ENCODE measurements around the gene SERPINA3. TPM values are rescaled to one million over a fixed set of nuclear protein-coding genes. Genes with fewer than 3 reads are reported as not detected.

Gene SERPINA3
- total and polyA plus RNA-seq, 2 donors, result 1.3 to 120 TPM

DNA sequence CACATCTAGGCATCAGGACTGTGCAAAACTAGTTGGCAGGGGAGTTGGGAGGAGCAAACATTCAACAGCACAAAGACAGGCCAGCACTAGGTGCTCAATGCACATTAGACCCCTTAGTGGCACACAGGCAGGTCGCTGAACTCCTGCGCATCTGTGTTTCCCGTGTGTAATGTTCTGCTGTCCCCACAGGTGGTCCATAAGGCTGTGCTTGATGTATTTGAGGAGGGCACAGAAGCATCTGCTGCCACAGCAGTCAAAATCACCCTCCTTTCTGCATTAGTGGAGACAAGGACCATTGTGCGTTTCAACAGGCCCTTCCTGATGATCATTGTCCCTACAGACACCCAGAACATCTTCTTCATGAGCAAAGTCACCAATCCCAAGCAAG lies 11.2 kb downstream of the SERPINA3 start:
- H3K27me3 ChIP-seq (ENCODE audit: control insufficient read depth in 2 of 2, insufficient read depth in 1 of 2, low read length in 1 of 2), result no peaks in the 10 kb centered on the region
- no peak for DNase-seq (ENCODE audit: low read depth in 6 of 9, low spot score in 9 of 9)
- no peak overlapping the region for H3K27ac ChIP-seq (ENCODE audit: low read depth in 1 of 2, low read length in 1 of 2)
- H3K9me3 ChIP-seq (ENCODE audit: control insufficient read depth in 2 of 2, insufficient read depth in 1 of 2, low read length in 1 of 2), result peaks cover 0 to 4% of the 10 kb centered on the region in 2 donors
- H3K4me3 ChIP-seq (ENCODE audit: low read length in 2 of 2), result no peak overlapping the region
- H3K4me1 ChIP-seq (ENCODE audit: control insufficient read depth in 2 of 2, insufficient read depth in 2 of 2, low read length in 2 of 2), result no peaks in the 10 kb centered on the region
- H3K36me3 ChIP-seq (ENCODE audit: control insufficient read depth in 2 of 2, insufficient read depth in 2 of 2, low read length in 1 of 2), result no peaks in the 10 kb centered on the region
- WGBS, result 96% methylated on average over 4 of the region's 4 CpGs

DNA sequence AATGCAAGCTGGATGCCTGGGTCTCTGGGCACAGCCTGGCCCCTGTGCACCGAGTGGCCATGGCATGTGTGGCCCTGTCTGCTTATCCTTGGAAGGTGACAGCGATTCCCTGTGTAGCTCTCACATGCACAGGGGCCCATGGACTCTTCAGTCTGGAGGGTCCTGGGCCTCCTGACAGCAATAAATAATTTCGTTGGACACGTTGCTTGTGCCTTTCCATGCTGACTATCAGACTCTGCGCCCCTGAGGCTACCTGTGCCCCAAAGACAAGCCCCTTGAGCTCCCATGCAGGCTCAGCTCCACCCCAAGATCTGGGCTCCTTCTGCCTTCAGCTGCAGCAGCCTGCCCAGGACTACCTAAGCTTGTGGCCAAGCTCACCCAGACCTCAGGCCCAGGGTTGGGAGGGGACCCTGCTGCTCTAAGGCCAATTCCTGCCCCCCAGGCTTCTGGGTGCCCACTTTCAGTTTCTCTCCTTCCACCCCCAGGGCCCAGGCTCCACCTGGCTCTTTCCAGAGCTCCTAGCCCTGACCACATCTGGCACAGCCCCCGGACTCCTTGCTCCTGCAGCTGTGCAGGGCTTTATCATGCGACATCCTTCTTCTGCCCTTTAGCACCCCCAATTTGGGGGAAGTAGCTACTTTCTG lies 11.8 kb downstream of the SERPINA3 start:
- no peaks in the 10 kb centered on the region for H3K4me1 ChIP-seq (ENCODE audit: control insufficient read depth in 2 of 2, insufficient read depth in 2 of 2, low read length in 2 of 2)
- no peak overlapping the region for H3K27ac ChIP-seq (ENCODE audit: low read depth in 1 of 2, low read length in 1 of 2)
- H3K36me3 ChIP-seq (ENCODE audit: control insufficient read depth in 2 of 2, insufficient read depth in 2 of 2, low read length in 1 of 2), result no peaks in the 10 kb centered on the region
- no peaks in the 10 kb centered on the region for H3K27me3 ChIP-seq (ENCODE audit: control insufficient read depth in 2 of 2, insufficient read depth in 1 of 2, low read length in 1 of 2)
- no peak for DNase-seq (ENCODE audit: low read depth in 6 of 9, low spot score in 9 of 9)
- peaks cover 0 to 3% of the 10 kb centered on the region in 2 donors for H3K9me3 ChIP-seq (ENCODE audit: control insufficient read depth in 2 of 2, insufficient read depth in 1 of 2, low read length in 1 of 2)
- H3K4me3 ChIP-seq (ENCODE audit: low read length in 2 of 2), result no peak overlapping the region
- 87% methylated on average over 7 of the region's 7 CpGs for WGBS

DNA sequence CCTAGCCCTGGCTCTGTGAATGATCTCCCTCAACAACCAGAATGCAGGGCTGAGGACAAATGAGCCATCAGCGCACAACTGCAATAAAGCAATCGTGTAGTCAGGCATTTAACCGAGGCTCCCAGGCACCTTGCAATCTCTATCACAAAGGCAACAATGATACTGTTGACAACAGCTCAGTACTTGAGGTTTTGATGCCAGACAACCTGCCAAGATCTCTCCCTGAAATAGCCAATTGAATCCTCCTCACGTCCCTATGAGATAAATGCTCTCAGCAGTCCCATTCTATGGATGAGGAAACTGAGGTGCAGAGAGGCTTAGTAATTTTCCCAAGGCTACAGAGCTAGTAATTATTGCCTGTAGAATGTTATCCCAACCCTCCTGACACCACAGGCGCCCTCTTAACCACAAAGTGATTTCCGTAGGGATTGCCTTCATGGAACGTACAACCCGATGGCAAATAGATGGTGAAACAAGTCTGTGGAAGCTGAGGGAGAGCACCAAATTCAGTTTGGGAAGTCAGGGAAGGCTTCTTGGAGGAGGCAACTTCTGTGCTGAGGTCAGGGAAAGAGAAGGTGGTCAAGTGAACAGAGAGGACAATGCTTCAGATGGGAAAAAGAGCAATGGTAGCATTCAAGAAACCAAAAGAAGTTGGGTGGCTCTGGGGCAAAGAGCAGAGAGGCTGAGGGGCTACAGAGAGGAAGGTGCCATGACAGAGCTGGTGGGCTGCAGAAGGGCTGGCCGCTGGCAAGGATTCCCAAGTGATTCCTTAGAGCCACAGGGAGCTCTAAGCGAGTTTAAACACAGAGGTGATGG lies 12.6 kb downstream of the SERPINA3 start:
- Histone ChIP-seq H3K4me1 (ENCODE audit: control insufficient read depth in 2 of 2, insufficient read depth in 2 of 2, low read length in 2 of 2) (no peaks in the 10 kb centered on the region), H3K9me3 (ENCODE audit: control insufficient read depth in 2 of 2, insufficient read depth in 1 of 2, low read length in 1 of 2) (peaks cover 0 to 3% of the 10 kb centered on the region in 2 donors), H3K27me3 (ENCODE audit: control insufficient read depth in 2 of 2, insufficient read depth in 1 of 2, low read length in 1 of 2) (no peaks in the 10 kb centered on the region), H3K27ac (ENCODE audit: low read depth in 1 of 2, low read length in 1 of 2) (no peak overlapping the region), H3K4me3 (ENCODE audit: low read length in 2 of 2) (no peak overlapping the region), H3K36me3 (ENCODE audit: control insufficient read depth in 2 of 2, insufficient read depth in 2 of 2, low read length in 1 of 2) (no peaks in the 10 kb centered on the region)
- no peak for DNase-seq (ENCODE audit: low read depth in 6 of 9, low spot score in 9 of 9)
- WGBS, result 89% methylated on average over 10 of the region's 10 CpGs

DNA sequence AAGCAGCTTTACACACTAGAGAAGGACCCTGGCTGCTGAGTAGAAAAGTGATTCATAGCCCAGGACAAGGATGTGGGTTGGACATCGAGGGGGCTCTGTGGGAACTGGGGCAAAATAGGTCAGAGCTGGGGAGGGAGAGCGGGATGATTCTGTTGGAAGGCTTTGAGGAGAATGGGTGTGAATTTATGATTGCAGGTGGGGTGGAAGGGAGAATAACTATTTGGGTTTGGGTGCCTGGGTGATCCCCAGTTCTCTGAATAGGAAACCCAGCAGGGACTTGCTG lies 13.1 kb downstream of the SERPINA3 start:
- Histone ChIP-seq H3K27me3 (ENCODE audit: control insufficient read depth in 2 of 2, insufficient read depth in 1 of 2, low read length in 1 of 2) (no peaks in the 10 kb centered on the region), H3K27ac (ENCODE audit: low read depth in 1 of 2, low read length in 1 of 2) (no peak overlapping the region), H3K9me3 (ENCODE audit: control insufficient read depth in 2 of 2, insufficient read depth in 1 of 2, low read length in 1 of 2) (peaks cover 0 to under 1% of the 10 kb centered on the region in 2 donors), H3K4me3 (ENCODE audit: low read length in 2 of 2) (no peak overlapping the region), H3K36me3 (ENCODE audit: control insufficient read depth in 2 of 2, insufficient read depth in 2 of 2, low read length in 1 of 2) (no peaks in the 10 kb centered on the region), H3K4me1 (ENCODE audit: control insufficient read depth in 2 of 2, insufficient read depth in 2 of 2, low read length in 2 of 2) (no peaks in the 10 kb centered on the region)
- no peak for DNase-seq (ENCODE audit: low read depth in 6 of 9, low spot score in 9 of 9)
- WGBS, result 70% methylated on average over 2 of the region's 2 CpGs

DNA sequence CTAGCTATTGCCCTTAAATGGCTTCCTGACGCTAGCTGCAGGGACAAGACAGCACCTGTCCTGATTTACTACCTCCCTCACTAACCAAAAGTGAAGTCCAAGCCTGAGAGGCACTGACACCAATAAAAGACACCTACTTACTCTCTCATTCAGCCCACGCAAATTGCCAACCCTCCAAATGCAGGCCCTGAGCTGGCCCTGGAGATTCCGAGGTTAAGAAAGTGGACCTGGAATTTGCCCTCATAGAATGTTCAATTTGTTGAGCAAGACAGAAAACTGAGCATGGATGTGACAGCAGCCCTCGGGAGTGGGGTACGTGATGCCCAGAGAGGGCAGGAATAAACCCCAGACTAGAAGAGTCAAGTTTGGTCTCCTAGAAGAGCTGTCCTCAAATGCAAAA lies 16.4 kb downstream of the SERPINA3 start:
- Histone ChIP-seq H3K4me1 (ENCODE audit: control insufficient read depth in 2 of 2, insufficient read depth in 2 of 2, low read length in 2 of 2) (no peaks in the 10 kb centered on the region), H3K36me3 (ENCODE audit: control insufficient read depth in 2 of 2, insufficient read depth in 2 of 2, low read length in 1 of 2) (no peaks in the 10 kb centered on the region), H3K4me3 (ENCODE audit: low read length in 2 of 2) (no peak overlapping the region), H3K27ac (ENCODE audit: low read depth in 1 of 2, low read length in 1 of 2) (no peak overlapping the region), H3K9me3 (ENCODE audit: control insufficient read depth in 2 of 2, insufficient read depth in 1 of 2, low read length in 1 of 2) (no peaks in the 10 kb centered on the region), H3K27me3 (ENCODE audit: control insufficient read depth in 2 of 2, insufficient read depth in 1 of 2, low read length in 1 of 2) (no peaks in the 10 kb centered on the region)
- DNase-seq (ENCODE audit: low read depth in 6 of 9, low spot score in 9 of 9), result no peak
- 85% methylated on average over 5 of the region's 5 CpGs for WGBS

DNA sequence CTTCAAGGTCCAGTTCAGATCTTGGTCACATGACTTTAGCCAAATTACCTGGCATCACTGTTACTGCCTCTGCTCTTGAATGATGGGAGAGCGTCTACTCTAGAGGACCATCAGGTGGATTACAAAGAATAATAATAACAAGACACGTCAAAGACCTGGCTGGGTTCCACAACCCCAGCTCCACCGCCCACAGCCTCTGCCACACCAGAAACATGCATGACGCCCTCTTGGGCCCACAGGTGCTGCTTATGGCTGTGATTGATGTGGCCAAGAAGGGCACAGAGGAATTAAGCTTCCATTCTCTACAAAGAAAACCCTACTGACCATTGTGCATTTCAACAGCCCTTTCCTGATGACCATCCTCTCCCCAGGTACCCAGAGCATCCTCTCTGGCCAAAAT lies 18.2 kb downstream of the SERPINA3 start:
- no peaks in the 10 kb centered on the region for H3K9me3 ChIP-seq (ENCODE audit: control insufficient read depth in 2 of 2, insufficient read depth in 1 of 2, low read length in 1 of 2)
- H3K4me3 ChIP-seq (ENCODE audit: low read length in 2 of 2), result no peak overlapping the region
- no peaks in the 10 kb centered on the region for H3K36me3 ChIP-seq (ENCODE audit: control insufficient read depth in 2 of 2, insufficient read depth in 2 of 2, low read length in 1 of 2)
- H3K4me1 ChIP-seq (ENCODE audit: control insufficient read depth in 2 of 2, insufficient read depth in 2 of 2, low read length in 2 of 2), result no peaks in the 10 kb centered on the region
- 89% methylated on average over 4 of the region's 4 CpGs for WGBS
- DNase-seq (ENCODE audit: low read depth in 6 of 9, low spot score in 9 of 9), result no peak
- H3K27ac ChIP-seq (ENCODE audit: low read depth in 1 of 2, low read length in 1 of 2), result no peak overlapping the region
- no peaks in the 10 kb centered on the region for H3K27me3 ChIP-seq (ENCODE audit: control insufficient read depth in 2 of 2, insufficient read depth in 1 of 2, low read length in 1 of 2)

DNA sequence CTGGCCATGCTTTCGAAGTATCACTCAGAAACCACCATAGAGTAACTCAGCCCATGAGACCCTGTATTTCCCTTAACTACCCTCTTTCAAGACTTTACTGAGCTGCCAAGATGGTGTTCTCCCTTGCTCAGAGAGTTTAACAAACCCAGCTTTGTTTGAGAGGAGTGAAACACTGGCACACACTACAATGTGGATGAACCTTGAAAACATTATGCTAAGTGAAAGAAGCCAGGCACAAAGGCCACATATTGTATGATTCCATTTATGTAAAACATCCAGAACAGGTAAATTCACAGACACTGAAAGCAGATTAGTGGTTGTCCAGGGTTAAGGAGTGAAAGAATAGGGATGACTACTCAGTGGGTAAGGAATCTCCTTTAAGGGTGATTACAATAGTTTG lies 18.9 kb downstream of the SERPINA3 start:
- Histone ChIP-seq H3K27ac (ENCODE audit: low read depth in 1 of 2, low read length in 1 of 2) (no peak overlapping the region), H3K4me1 (ENCODE audit: control insufficient read depth in 2 of 2, insufficient read depth in 2 of 2, low read length in 2 of 2) (no peaks in the 10 kb centered on the region), H3K27me3 (ENCODE audit: control insufficient read depth in 2 of 2, insufficient read depth in 1 of 2, low read length in 1 of 2) (no peaks in the 10 kb centered on the region), H3K9me3 (ENCODE audit: control insufficient read depth in 2 of 2, insufficient read depth in 1 of 2, low read length in 1 of 2) (no peaks in the 10 kb centered on the region), H3K36me3 (ENCODE audit: control insufficient read depth in 2 of 2, insufficient read depth in 2 of 2, low read length in 1 of 2) (no peaks in the 10 kb centered on the region), H3K4me3 (ENCODE audit: low read length in 2 of 2) (no peak overlapping the region)
- WGBS, result 98% methylated on average over 1 of the region's 1 CpG
- DNase-seq (ENCODE audit: low read depth in 6 of 9, low spot score in 9 of 9), result no peak

DNA sequence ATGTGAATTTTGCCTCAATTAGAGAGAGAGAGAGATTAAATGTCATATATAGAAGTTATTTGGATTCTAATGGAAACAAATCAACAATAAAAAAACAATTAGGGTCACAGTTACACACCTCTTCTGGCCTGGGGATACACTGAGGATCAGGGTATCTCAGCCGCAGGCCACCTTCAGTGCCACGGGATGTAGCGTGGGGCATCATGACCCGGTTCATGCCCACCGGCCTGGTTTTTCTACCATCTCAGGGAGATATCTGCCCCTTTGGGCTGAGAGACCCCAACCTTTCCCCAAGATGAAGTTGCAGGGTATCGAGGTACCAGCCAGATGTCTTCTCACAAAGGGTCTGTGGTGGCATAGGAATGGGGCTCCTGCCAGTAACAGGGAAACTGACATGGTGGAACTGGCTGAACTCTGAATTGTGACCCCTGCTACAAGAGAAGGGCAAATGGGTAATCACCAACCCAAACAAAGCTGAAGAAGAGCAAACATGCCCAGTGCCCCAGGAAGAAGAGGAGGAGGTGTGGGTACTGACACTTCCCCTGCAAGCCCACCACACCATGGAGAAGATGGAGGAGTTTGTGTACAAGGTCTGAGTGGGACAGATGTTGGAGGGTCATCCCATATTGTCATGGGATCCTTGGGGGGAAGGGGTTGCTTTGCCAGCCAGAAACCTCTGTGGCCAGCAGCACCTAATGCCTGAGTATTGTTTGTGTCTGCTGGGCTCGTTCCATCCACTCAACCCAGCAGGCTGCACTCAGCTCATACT lies 19.5 kb downstream of the SERPINA3 start:
- H3K27me3 ChIP-seq (ENCODE audit: control insufficient read depth in 2 of 2, insufficient read depth in 1 of 2, low read length in 1 of 2), result no peaks in the 10 kb centered on the region
- H3K9me3 ChIP-seq (ENCODE audit: control insufficient read depth in 2 of 2, insufficient read depth in 1 of 2, low read length in 1 of 2), result no peaks in the 10 kb centered on the region
- H3K36me3 ChIP-seq (ENCODE audit: control insufficient read depth in 2 of 2, insufficient read depth in 2 of 2, low read length in 1 of 2), result no peaks in the 10 kb centered on the region
- no peak for DNase-seq (ENCODE audit: low read depth in 6 of 9, low spot score in 9 of 9)
- H3K4me1 ChIP-seq (ENCODE audit: control insufficient read depth in 2 of 2, insufficient read depth in 2 of 2, low read length in 2 of 2), result no peaks in the 10 kb centered on the region
- no peak overlapping the region for H3K27ac ChIP-seq (ENCODE audit: low read depth in 1 of 2, low read length in 1 of 2)
- 90% methylated on average over 7 of the region's 7 CpGs for WGBS
- H3K4me3 ChIP-seq (ENCODE audit: low read length in 2 of 2), result no peak overlapping the region

DNA sequence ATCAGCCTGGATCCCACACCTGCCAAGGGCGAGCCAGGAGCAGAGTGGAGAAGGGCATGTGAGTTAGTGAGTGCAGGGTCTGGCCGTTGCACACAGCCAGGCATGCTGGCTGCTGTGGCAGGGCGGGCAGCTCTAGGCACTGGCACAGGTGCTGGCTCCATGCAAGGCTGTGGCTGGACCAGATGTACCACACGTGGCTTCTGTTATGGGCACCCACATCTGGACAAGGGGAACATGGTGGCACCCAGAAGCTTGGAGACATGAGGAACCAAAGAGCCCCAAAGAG lies 20.1 kb downstream of the SERPINA3 start:
- H3K27me3 ChIP-seq (ENCODE audit: control insufficient read depth in 2 of 2, insufficient read depth in 1 of 2, low read length in 1 of 2), result no peaks in the 10 kb centered on the region
- WGBS, result 87% methylated on average over 4 of the region's 4 CpGs
- H3K27ac ChIP-seq (ENCODE audit: low read depth in 1 of 2, low read length in 1 of 2), result no peak overlapping the region
- no peak for DNase-seq (ENCODE audit: low read depth in 6 of 9, low spot score in 9 of 9)
- H3K4me1 ChIP-seq (ENCODE audit: control insufficient read depth in 2 of 2, insufficient read depth in 2 of 2, low read length in 2 of 2), result no peaks in the 10 kb centered on the region
- no peaks in the 10 kb centered on the region for H3K36me3 ChIP-seq (ENCODE audit: control insufficient read depth in 2 of 2, insufficient read depth in 2 of 2, low read length in 1 of 2)
- H3K4me3 ChIP-seq (ENCODE audit: low read length in 2 of 2), result no peak overlapping the region
- H3K9me3 ChIP-seq (ENCODE audit: control insufficient read depth in 2 of 2, insufficient read depth in 1 of 2, low read length in 1 of 2), result no peaks in the 10 kb centered on the region

All from thymus (tissue), 11 donors.